Caco-2 (cell line): ENCODE data around the gene TULP1. TPM values are rescaled to one million over a fixed set of nuclear protein-coding genes. Genes with fewer than 3 reads are reported as not detected.
A peak's percentile ranks its signal among the peaks of the same experiment; 100 is the strongest.

Experiments used
- BruUV-seq: library from RNA; stranded (reverse); fragments of 400-500 nt; replicated peaks from 2 replicates; lab custom pipeline; 2021; lab: Mats Ljungman, UMichigan
- CTCF ChIA-PET: fragments of 300-600 bp; sonication (Branson Sonifier 250); formaldehyde crosslinking; loops from one replicate; lab custom pipeline; 2022; ENCODE audit warnings: antibody characterized with exemption; lab: Charles Lee
- POLR2A ChIA-PET: fragments of 300-600 bp; sonication (Branson Sonifier 250); formaldehyde crosslinking; loops from one replicate; lab custom pipeline; 2022; ENCODE audit warnings: antibody characterized with exemption; lab: Charles Lee
- DNase-seq, 2 experiments: peaks; one replicate each; pipeline versions ENCODE4 v3.0.0 to v3.0.0-alpha.2; 2020 to 2022
- H3K27me3 ChIP-seq: replicated peaks from 2 replicates; pipeline ENCODE4 v1.6.0; 2011; ENCODE audit warnings: low read length; ENCODE audit not compliant: control insufficient read depth, insufficient read depth
- H3K36me3 ChIP-seq: 2 replicates; pipeline ENCODE4 v1.5.1; 2011; ENCODE audit warnings: low read length; ENCODE audit not compliant: control insufficient read depth, insufficient read depth
- H3K4me1 ChIP-seq: fragments of 250-450 bp; sonication (Bioruptor Pico); 2 replicates; pipeline ENCODE4 v1.5.1; 2020; ENCODE audit warnings: mild to moderate bottlenecking
- H3K4me3 ChIP-seq: 2 replicates; pipeline ENCODE4 v1.5.1; 2011; ENCODE audit warnings: low read depth, mild to moderate bottlenecking, control low read depth, low read length
- H3K9me3 ChIP-seq: fragments of 250-450 bp; sonication (Bioruptor Pico); 2 replicates; pipeline ENCODE4 v1.5.1; 2020; ENCODE audit warnings: mild to moderate bottlenecking, moderate library complexity
- H3K27ac Mint-ChIP-seq: one replicate; pipeline ENCODE4 v1.8.0; 2022; ENCODE audit warnings: mixed read lengths; ENCODE audit not compliant: unreplicated experiment
- H3K27me3 Mint-ChIP-seq: one replicate; pipeline ENCODE4 v1.8.0; 2022; ENCODE audit warnings: mixed read lengths; ENCODE audit not compliant: insufficient read depth, unreplicated experiment
- H3K36me3 Mint-ChIP-seq: one replicate; pipeline ENCODE4 v1.8.0; 2022; ENCODE audit warnings: mild to moderate bottlenecking, mixed read lengths; ENCODE audit not compliant: insufficient read depth, unreplicated experiment
- H3K4me1 Mint-ChIP-seq: one replicate; pipeline ENCODE4 v1.8.0; 2022; ENCODE audit warnings: low read depth, mixed read lengths; ENCODE audit not compliant: unreplicated experiment
- H3K4me3 Mint-ChIP-seq: one replicate; pipeline ENCODE4 v1.8.0; 2022; ENCODE audit warnings: mild to moderate bottlenecking, moderate library complexity, mixed read lengths; ENCODE audit not compliant: unreplicated experiment
- H3K9me3 Mint-ChIP-seq: one replicate; pipeline ENCODE4 v1.8.0; 2022; ENCODE audit warnings: mixed read lengths; ENCODE audit not compliant: unreplicated experiment
- intact Hi-C: fragments of 100-400 bp; cut with micrococcal nuclease; formaldehyde crosslinking; loops from one replicate; pipeline ENCODE4 v1.10.0; 2022; ENCODE audit not compliant: unreplicated experiment
- total RNA-seq: library from RNA; stranded (reverse); gene quantifications from 2 replicates; pipeline ENCODE4 v1.2.3, GENCODE V29; 2022
- TF ChIP-seq, protein P1 (sequence below), 2 experiments: fragments of 200-600 bp in 1 of 2; IDR thresholded peaks; 1 replicate in 1 of 2; 2 replicates in 1 of 2; pipeline versions ENCODE4 v1.5.1 to v1.8.0; 2011 to 2022; ENCODE audit warnings: antibody characterized with exemption in 1 of 2, control low read depth in 1 of 2, inconsistent platforms in 1 of 2, low read depth in 1 of 2, low read length in 1 of 2, mild to moderate bottlenecking in 1 of 2, moderate library complexity in 1 of 2; ENCODE audit not compliant: insufficient read depth in 1 of 2, severe bottlenecking in 1 of 2, unreplicated experiment in 1 of 2

TULP1 gene
- total RNA-seq, 1 experiment from 2014 or later = not detected

- Histone ChIP-seq H3K4me3 (no peak overlapping the region), H3K9me3 (no peaks in the 10 kb centered on the region), H3K27me3 (no peaks in the 10 kb centered on the region), H3K36me3 (no peaks in the 10 kb centered on the region), H3K4me1 (peaks cover 7% of the 10 kb centered on the region; the same call in 1 of the 2 replicates)
- no peak overlapping the region for H3K27ac Mint-ChIP-seq
- TF ChIP-seq, protein P1, sequence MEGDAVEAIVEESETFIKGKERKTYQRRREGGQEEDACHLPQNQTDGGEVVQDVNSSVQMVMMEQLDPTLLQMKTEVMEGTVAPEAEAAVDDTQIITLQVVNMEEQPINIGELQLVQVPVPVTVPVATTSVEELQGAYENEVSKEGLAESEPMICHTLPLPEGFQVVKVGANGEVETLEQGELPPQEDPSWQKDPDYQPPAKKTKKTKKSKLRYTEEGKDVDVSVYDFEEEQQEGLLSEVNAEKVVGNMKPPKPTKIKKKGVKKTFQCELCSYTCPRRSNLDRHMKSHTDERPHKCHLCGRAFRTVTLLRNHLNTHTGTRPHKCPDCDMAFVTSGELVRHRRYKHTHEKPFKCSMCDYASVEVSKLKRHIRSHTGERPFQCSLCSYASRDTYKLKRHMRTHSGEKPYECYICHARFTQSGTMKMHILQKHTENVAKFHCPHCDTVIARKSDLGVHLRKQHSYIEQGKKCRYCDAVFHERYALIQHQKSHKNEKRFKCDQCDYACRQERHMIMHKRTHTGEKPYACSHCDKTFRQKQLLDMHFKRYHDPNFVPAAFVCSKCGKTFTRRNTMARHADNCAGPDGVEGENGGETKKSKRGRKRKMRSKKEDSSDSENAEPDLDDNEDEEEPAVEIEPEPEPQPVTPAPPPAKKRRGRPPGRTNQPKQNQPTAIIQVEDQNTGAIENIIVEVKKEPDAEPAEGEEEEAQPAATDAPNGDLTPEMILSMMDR (IDR thresholded peaks at IDR 0.05; ENCODE audit: insufficient read depth in 1 of 2, low read depth in 1 of 2, low read length in 1 of 2, severe bottlenecking in 1 of 2, unreplicated experiment in 1 of 2) = no peak
- intact Hi-C loops = loop anchor here (10.0 kb wide), 1 partner anchor 230 kb away; the partner anchor contains the start of gene DEF6
- POLR2A ChIA-PET = no interaction called here
- DNase-seq = no peak
- no peaks in the 10 kb centered on the region for H3K9me3 Mint-ChIP-seq
- peaks cover 6% of the 10 kb centered on the region for H3K4me1 Mint-ChIP-seq
- no TSS peak for BruUV-seq
- no peaks in the 10 kb centered on the region for H3K36me3 Mint-ChIP-seq
- CTCF ChIA-PET = interaction anchor here (0.7 to 3.5 kb wide), 3 partner anchors 28 to 212 kb away, joined by 8 to 25 read pairs (median 10); partner anchors contain the start of gene ARMC12
- H3K4me3 Mint-ChIP-seq = no peak overlapping the region
- H3K27me3 Mint-ChIP-seq = no peaks in the 10 kb centered on the region
Observed at GRCh38 chr6:35524380-35525020, 11.8 kb upstream of the TULP1 start.

- CTCF ChIA-PET = interaction anchor here (0.5 to 3.5 kb wide), 19 partner anchors 8 to 611 kb away, joined by 3 to 25 read pairs (median 4); partner anchors contain the start of gene ARMC12
- H3K4me3 ChIP-seq = no peak overlapping the region
- Mint-ChIP-seq H3K4me1 (peaks cover 7% of the 10 kb centered on the region), H3K27me3 (no peaks in the 10 kb centered on the region), H3K9me3 (no peaks in the 10 kb centered on the region), H3K36me3 (no peaks in the 10 kb centered on the region), H3K4me3 (no peak overlapping the region), H3K27ac (no peak overlapping the region)
- peak; percentile 71 to 74 for DNase-seq
- no peaks in the 10 kb centered on the region for H3K27me3 ChIP-seq
- peaks cover 11% of the 10 kb centered on the region; the same call in 1 of the 2 replicates for H3K4me1 ChIP-seq
- POLR2A ChIA-PET = interaction anchor here (0.6 kb wide), 2 partner anchors 25 to 49 kb away, joined by 3 to 4 read pairs; no protein-coding TSS in a partner anchor
- no peaks in the 10 kb centered on the region for H3K36me3 ChIP-seq
- no TSS peak for BruUV-seq
- intact Hi-C loops = loop anchor here (1.0 to 10.0 kb wide), 3 partner anchors 62 to 228 kb away; partner anchors contain the start of gene DEF6
- TF ChIP-seq, protein P1 (IDR thresholded peaks at IDR 0.05; ENCODE audit: insufficient read depth in 1 of 2, low read depth in 1 of 2, low read length in 1 of 2, severe bottlenecking in 1 of 2, unreplicated experiment in 1 of 2) = peak; percentile 93 to 96
- H3K9me3 ChIP-seq = no peaks in the 10 kb centered on the region
Observed at GRCh38 chr6:35522660-35523658, 10.3 kb upstream of the TULP1 start.
